GM12878 (cell line): Measurements from ENCODE around the gene NDUFV2. TPM values are rescaled to one million over a fixed set of nuclear protein-coding genes. Genes with fewer than 3 reads are reported as not detected.
A peak's percentile ranks its signal among the peaks of the same experiment; 100 is the strongest.

Experiments
- BCL11A ChIP-seq: IDR thresholded peaks from 2 replicates; pipeline ENCODE4 v1.6.1; 2011; ENCODE audit warnings: low read depth, low read length
- CREB1 ChIP-seq: IDR thresholded peaks from 2 replicates; pipeline ENCODE4 v1.6.1; 2012; ENCODE audit warnings: low read depth, mild to moderate bottlenecking, inconsistent platforms
- CUX1 ChIP-seq: IDR thresholded peaks from 2 replicates; pipeline ENCODE4 v1.6.1; 2012; ENCODE audit warnings: improper control_type of control experiment, low read depth, low read length; ENCODE audit not compliant: insufficient replicate concordance
- HDGF ChIP-seq: fragments of 450-650 bp; IDR thresholded peaks from 2 replicates; pipeline ENCODE4 v1.6.1; 2016; ENCODE audit warnings: antibody characterized with exemption
- HSF1 ChIP-seq: fragments of 150-350 bp; IDR thresholded peaks from 2 replicates; pipeline ENCODE4 v1.6.1; 2014; ENCODE audit warnings: mild to moderate bottlenecking, low read depth, low read length
- IRF4 ChIP-seq: IDR thresholded peaks from 2 replicates; pipeline ENCODE4 v1.6.1; 2011; ENCODE audit warnings: low read depth, low read length
- KAT2A ChIP-seq: conservative IDR thresholded peaks from 2 replicates; pipeline ENCODE4 v1.6.1; 2011; ENCODE audit warnings: low read depth, low read length; ENCODE audit not compliant: control insufficient read depth
- LARP7 ChIP-seq: fragments of 450-650 bp; IDR thresholded peaks from 2 replicates; pipeline ENCODE4 v1.6.1; 2017; ENCODE audit warnings: mild to moderate bottlenecking
- MEF2B ChIP-seq: fragments of 450-650 bp; IDR thresholded peaks from 2 replicates; pipeline ENCODE4 v1.6.1; 2018; ENCODE audit warnings: mild to moderate bottlenecking, moderate library complexity; ENCODE audit not compliant: partially characterized antibody, poor library complexity, severe bottlenecking
- MTA3 ChIP-seq: IDR thresholded peaks from 2 replicates; pipeline ENCODE4 v1.6.1; 2012; ENCODE audit warnings: low read length, inconsistent platforms, borderline replicate concordance
- NFYB ChIP-seq: IDR thresholded peaks from 2 replicates; pipeline ENCODE4 v1.6.1; 2011; ENCODE audit warnings: low read depth, mild to moderate bottlenecking, low read length, improper control_type of control experiment, moderate library complexity; ENCODE audit not compliant: insufficient read depth
- RUNX3 ChIP-seq: IDR thresholded peaks from 2 replicates; pipeline ENCODE4 v1.6.1; 2012; ENCODE audit warnings: low read length, inconsistent platforms
- SKIL ChIP-seq: fragments of 450-650 bp; IDR thresholded peaks from 2 replicates; pipeline ENCODE4 v1.6.1; 2017; ENCODE audit warnings: mild to moderate bottlenecking, low read depth, inconsistent platforms; ENCODE audit not compliant: poor library complexity, severe bottlenecking
- SMC3 ChIP-seq: IDR thresholded peaks from 2 replicates; pipeline ENCODE4 v1.6.1; 2011; ENCODE audit warnings: low read length, improper control_type of control experiment, borderline replicate concordance
- SP1 ChIP-seq: IDR thresholded peaks from one replicate; pipeline ENCODE4 v1.6.1; 2011; ENCODE audit warnings: low read depth, low read length
- TCF7 ChIP-seq: IDR thresholded peaks from 2 replicates; pipeline ENCODE4 v1.6.1; 2014; ENCODE audit warnings: antibody characterized with exemption, borderline replicate concordance
- WRNIP1 ChIP-seq: IDR thresholded peaks from 2 replicates; pipeline ENCODE4 v1.6.1; 2011; ENCODE audit warnings: low read depth, low read length, improper control_type of control experiment, borderline replicate concordance
- ZBTB4 ChIP-seq: fragments of 450-650 bp; formaldehyde crosslinking; IDR thresholded peaks from 2 replicates; pipeline ENCODE4 v1.4.0; 2022; ENCODE audit warnings: mild to moderate bottlenecking, moderate library complexity
- polyA plus RNA-seq, 11 experiments: library from polyadenylated mRNA; depleted of rRNA in 4 of 11; unstranded in 6 of 11; stranded (reverse) in 5 of 11; fragments of >200 nt; fragmentation: Nextera tagmentation in 4 of 11; fragmentation: Illumina TruSeq in 1 of 11; extraction: Ambion mirVana in 4 of 11; extraction: Trizol in 1 of 11; gene quantifications; 1 replicate in 1 of 11; 2 replicates in 10 of 11; pipeline versions ENCODE4 v1.2.1 to v1.2.3, GENCODE V29; 2011 to 2016; ENCODE audit warnings: inconsistent platforms in 2 of 11, missing spikeins in 2 of 11, low read depth in 1 of 11
- total RNA-seq, 4 experiments: library from RNA; depleted of rRNA in 3 of 4; stranded (reverse); fragments of >200 nt in 3 of 4; fragmentation: Illumina TruSeq in 1 of 4; extraction: Trizol in 1 of 4; gene quantifications; 2 replicates each; pipeline versions ENCODE4 v1.2.1 to v1.2.3, GENCODE V29; 2013 to 2021

Gene NDUFV2
- total and polyA plus RNA-seq, 10 of the 15 experiments (the other 5 are each of a cell fraction or from before 2014, with no cell fraction given) = 236 to 590 (median 321) TPM

- TF ChIP-seq KAT2A (no peak), TCF7 (no peak), SMC3 (no peak; the same call in 1 of the 2 replicates), CUX1 (no peak), MEF2B (peak; percentile 65), HSF1 (no peak), ZBTB4 (CRISPR knock-in tag) (no peak), WRNIP1 (no peak), SKIL (peak; percentile 50), CREB1 (peak; percentile 40; the same call in 1 of the 2 replicates), MTA3 (peak; percentile 83), HDGF (no peak), IRF4 (peak; percentile 44; the same call in 1 of the 2 replicates), BCL11A (no peak; the same call in 1 of the 2 replicates), LARP7 (0 out of 2 replicates have a peak, but pooled peaks have one; percentile 24), RUNX3 (peak; percentile 97), NFYB (no peak), SP1 (peak; percentile 48)
These were observed 35.6 kb upstream of the NDUFV2 start (continued) for GRCh38 chr18:9066817-9067306.
